Upper lobe of right lung (tissue), 1 donor: Measurements from ENCODE around the gene ARNT2. TPM values are rescaled to one million over a fixed set of nuclear protein-coding genes. Genes with fewer than 3 reads are reported as not detected.

ENCODE experiments used
- ATAC-seq: fragments of 200-7000 bp; cut with Tn5 transposase; one replicate; pipeline ENCODE4 v1.9.1; 2020; ENCODE audit warnings: mild to moderate bottlenecking, moderate library complexity
- DNase-seq: peaks from one replicate; pipeline ENCODE4 v3.0.0-alpha.2; 2020
- H3K27ac ChIP-seq: fragments of 200-600 bp; one replicate; pipeline ENCODE4 v1.8.0; 2022
- H3K27me3 ChIP-seq: fragments of 200-600 bp; one replicate; pipeline ENCODE4 v1.8.0; 2022; ENCODE audit warnings: mild to moderate bottlenecking
- H3K36me3 ChIP-seq: fragments of 200-600 bp; one replicate; pipeline ENCODE4 v1.8.0; 2022
- H3K4me1 ChIP-seq: fragments of 200-600 bp; one replicate; pipeline ENCODE4 v1.8.0; 2022
- H3K4me3 ChIP-seq: fragments of 200-600 bp; one replicate; pipeline ENCODE4 v1.8.0; 2022; ENCODE audit warnings: mild to moderate bottlenecking
- H3K9me3 ChIP-seq: fragments of 200-600 bp; one replicate; pipeline ENCODE4 v1.8.0; 2022
- CTCF ChIP-seq: fragments of 200-600 bp; IDR thresholded peaks from one replicate; pipeline ENCODE4 v1.8.0; 2022; ENCODE audit warnings: antibody characterized with exemption
- intact Hi-C: fragments of 100-400 bp; cut with DNase I; formaldehyde crosslinking; loops from one replicate; pipeline ENCODE4 v1.11.0; 2022
- total RNA-seq: library from RNA; stranded (reverse); fragmentation: NEBNext Ultra II Directional; extraction: Animal tissue kit (Norgen Biotek cat#: 25700); gene quantifications from one replicate; pipeline ENCODE4 v1.2.1, GENCODE V29; 2021
- donor health status: DM: no; HTN: yes; CAD: no; lungs with severe emphysema.

Gene ARNT2
- total RNA-seq, 1 donor from 2014 or later: 12.9 TPM

GRCh38 chr15:80466543-80466942 lies 62.4 kb downstream of the ARNT2 start:
- DNase-seq (no peak), ATAC-seq (no peak)
- Histone ChIP-seq H3K27ac (no peak overlapping the region), H3K4me1 (no peaks in the 10 kb centered on the region), H3K36me3 (no peaks in the 10 kb centered on the region), H3K4me3 (no peak overlapping the region), H3K9me3 (no peaks in the 10 kb centered on the region), H3K27me3 (no peaks in the 10 kb centered on the region)
- TF ChIP-seq CTCF: no peak
- intact Hi-C loops: no loop called here

DNA sequence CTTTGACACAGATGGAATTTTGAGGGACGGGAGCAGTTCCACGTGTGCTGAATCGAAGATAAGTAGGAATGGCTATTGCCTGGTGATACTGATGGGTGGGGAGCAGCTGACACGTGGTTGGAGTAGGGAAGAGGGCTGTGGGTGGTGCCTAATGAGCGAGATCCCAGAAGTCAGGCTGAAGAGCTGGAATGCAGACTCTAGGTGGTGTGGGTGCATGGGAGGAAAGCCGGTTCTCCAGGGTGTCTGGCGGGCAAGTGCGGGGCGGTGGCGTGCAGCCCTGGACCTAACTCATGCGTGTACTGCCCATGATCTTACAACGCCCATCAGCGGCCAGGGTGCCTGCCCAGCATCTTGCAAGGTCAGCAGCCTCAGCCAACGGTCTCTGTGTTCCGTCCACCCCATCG lies 63.1 kb downstream of the ARNT2 start:
- H3K4me1 ChIP-seq: no peaks in the 10 kb centered on the region
- DNase-seq (no peak), ATAC-seq (no peak)
- intact Hi-C loops: no loop called here
- TF ChIP-seq CTCF: no peak
- no peaks in the 10 kb centered on the region for H3K27me3 ChIP-seq
- H3K4me3 ChIP-seq: no peak overlapping the region
- H3K9me3 ChIP-seq: no peaks in the 10 kb centered on the region
- no peaks in the 10 kb centered on the region for H3K36me3 ChIP-seq
- no peak overlapping the region for H3K27ac ChIP-seq

DNA sequence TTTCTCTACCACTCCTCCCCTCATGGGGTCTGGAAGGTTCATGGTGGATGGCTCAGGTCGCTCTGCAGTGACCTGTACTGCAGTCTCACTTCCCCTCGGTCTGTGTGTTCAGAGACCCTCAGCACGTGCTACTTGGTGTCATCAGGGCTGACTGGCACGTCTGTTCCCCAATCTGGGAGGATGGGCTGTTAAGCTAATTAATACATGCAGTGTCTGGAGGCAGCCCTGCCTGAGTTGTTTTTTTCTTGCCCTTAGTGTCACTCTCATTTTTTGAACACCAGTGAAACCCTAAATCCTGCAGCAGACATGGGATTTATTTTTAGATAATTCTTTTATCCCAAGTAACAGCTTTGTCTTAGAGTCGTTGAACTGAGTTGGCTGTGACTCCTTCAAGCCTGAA lies 64.6 kb downstream of the ARNT2 start:
- Histone ChIP-seq H3K9me3 (no peaks in the 10 kb centered on the region), H3K4me3 (no peak overlapping the region), H3K4me1 (no peaks in the 10 kb centered on the region), H3K27ac (no peak overlapping the region), H3K27me3 (no peaks in the 10 kb centered on the region), H3K36me3 (no peaks in the 10 kb centered on the region)
- no peak for TF ChIP-seq CTCF
- no peak for ATAC-seq
- no peak for DNase-seq
- intact Hi-C loops: no loop called here

DNA sequence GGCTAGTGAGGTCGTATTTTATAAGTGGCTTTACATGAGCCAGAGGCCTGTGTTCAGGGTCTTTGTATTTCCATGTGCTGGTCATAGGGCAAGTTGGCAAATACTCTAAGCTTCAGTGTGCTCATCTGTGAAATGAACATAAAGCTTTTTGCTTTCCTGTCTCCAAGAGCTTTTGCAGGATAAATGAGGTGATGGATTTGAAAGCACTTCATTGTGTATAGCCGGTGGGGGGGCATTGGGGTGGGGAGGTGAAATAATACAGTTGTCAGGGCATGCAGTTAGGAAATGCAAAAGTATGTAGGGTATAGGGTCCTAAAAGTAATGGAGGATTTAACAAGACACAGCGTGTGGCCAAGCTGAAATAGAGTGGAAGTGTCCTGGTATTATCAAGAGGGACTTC lies 67.7 kb downstream of the ARNT2 start:
- no peak overlapping the region for H3K27ac ChIP-seq
- H3K36me3 ChIP-seq: no peaks in the 10 kb centered on the region
- TF ChIP-seq CTCF: no peak
- DNase-seq (no peak), ATAC-seq (no peak)
- no peak overlapping the region for H3K4me3 ChIP-seq
- H3K27me3 ChIP-seq: no peaks in the 10 kb centered on the region
- H3K4me1 ChIP-seq: no peaks in the 10 kb centered on the region
- intact Hi-C loops: loop anchor here (10.0 kb wide), 1 partner anchor 93 kb away; no protein-coding TSS in a partner anchor
- no peaks in the 10 kb centered on the region for H3K9me3 ChIP-seq

DNA sequence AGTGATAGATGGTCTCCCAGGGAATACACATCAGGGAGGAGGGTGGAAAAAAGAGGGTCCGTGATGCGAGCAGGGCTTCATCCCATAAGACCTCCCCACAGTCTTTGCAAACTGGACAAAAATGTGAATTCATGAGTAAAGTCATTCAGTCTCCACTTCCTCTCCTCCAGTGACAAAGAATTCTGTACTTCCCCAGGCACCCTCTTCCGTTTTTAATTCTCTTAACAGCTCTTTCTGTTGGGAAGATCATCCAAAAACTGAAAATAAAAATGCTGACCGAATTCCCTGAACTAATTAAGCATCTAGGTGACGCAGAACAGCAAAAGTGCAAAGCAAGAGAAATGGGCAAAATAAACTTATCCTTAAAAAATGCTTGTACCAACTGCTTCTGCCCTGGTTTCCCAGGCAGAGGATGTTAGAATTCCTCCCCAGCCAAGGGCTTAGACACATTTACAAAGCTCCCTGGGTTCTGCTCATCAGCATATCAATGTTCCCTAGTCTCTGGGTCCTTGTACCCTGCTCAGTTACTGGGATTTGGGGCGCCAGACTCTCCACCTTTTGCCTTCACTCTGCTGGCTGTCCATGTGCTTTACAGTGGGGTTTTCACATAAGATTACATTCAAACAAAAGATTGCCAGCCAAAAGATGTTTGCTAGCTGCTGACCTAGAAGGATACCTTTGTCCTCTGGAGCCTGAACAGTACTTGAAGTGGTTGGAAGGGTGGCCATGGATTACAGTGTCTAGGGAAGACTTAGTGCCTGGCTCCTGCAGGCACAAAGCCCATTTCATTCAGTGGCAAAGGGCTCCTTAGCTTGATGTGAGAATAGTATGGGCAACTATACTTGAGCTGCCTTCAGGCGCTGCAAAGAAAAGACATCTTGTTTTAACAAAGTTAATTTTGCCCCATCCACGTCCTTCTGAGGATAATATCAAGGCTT lies 69.4 kb downstream of the ARNT2 start:
- DNase-seq: no peak
- ATAC-seq: no peak
- Histone ChIP-seq H3K4me1 (no peaks in the 10 kb centered on the region), H3K27ac (no peak overlapping the region), H3K4me3 (no peak overlapping the region), H3K27me3 (no peaks in the 10 kb centered on the region), H3K36me3 (no peaks in the 10 kb centered on the region), H3K9me3 (no peaks in the 10 kb centered on the region)
- intact Hi-C loops: loop anchor here (10.0 kb wide), 1 partner anchor 91 kb away; no protein-coding TSS in a partner anchor
- TF ChIP-seq CTCF: no peak
